GM12878 (cell line): Measurements from ENCODE around the gene TM7SF3. TPM values are rescaled to one million over a fixed set of nuclear protein-coding genes. Genes with fewer than 3 reads are reported as not detected.

Experiments used
- ATAC-seq: fragments of 200-7000 bp; cut with Tn5 transposase; 3 replicates; pipeline ENCODE4 v1.9.1; 2020; ENCODE audit warnings: mild to moderate bottlenecking, moderate library complexity
- BruUV-seq: library from RNA; stranded (reverse); fragments of 400-500 nt; replicated peaks from 2 replicates; lab custom pipeline; 2021; lab: Mats Ljungman, UMichigan
- CTCF ChIA-PET: fragments of 300-600 bp; sonication (Branson Sonifier 250); formaldehyde crosslinking; extraction: SDS; loops from one replicate; lab custom pipeline; 2021; ENCODE audit warnings: inconsistent platforms; lab: Yijun Ruan, JAX
- POLR2A ChIA-PET: fragments of 350-600 bp; formaldehyde crosslinking; extraction: SDS; loops from one replicate; lab custom pipeline; 2021; ENCODE audit warnings: inconsistent platforms; lab: Charles Lee
- RAD21 ChIA-PET: fragments of 300-600 bp; sonication (Branson Sonifier 250); formaldehyde crosslinking; loops from one replicate; lab custom pipeline; 2023; ENCODE audit warnings: antibody characterized with exemption; ENCODE audit not compliant: unreplicated experiment; lab: Charles Lee
- SMC1A ChIA-PET: fragments of 300-600 bp; sonication (Branson Sonifier 250); formaldehyde crosslinking; loops from one replicate; lab custom pipeline; 2023; ENCODE audit not compliant: unreplicated experiment, uncharacterized antibody; lab: Charles Lee
- DNase-seq: peaks from one replicate; pipeline ENCODE4 v3.0.0-alpha.2; 2011; ENCODE audit warnings: low read depth, low spot score
- FAIRE-seq: peaks from 3 replicates; lab custom pipeline; 2011; peaks lifted over from hg19 to GRCh38; lab: Jason Lieb, UNC
- H2AFZ ChIP-seq: 2 replicates; pipeline ENCODE4 v1.6.0; 2011; ENCODE audit warnings: low read depth, low read length, control low read depth; ENCODE audit not compliant: control insufficient read depth
- H3K27ac ChIP-seq: 2 replicates; pipeline ENCODE4 v1.5.1; 2011; ENCODE audit warnings: control low read depth; ENCODE audit not compliant: control insufficient read depth, insufficient read depth
- H3K27me3 ChIP-seq, 2 experiments: replicated peaks in 1 of 2; 2 replicates each; pipeline versions ENCODE4 v1.6.0 to v1.6.1; 2011; ENCODE audit warnings: low read length in 1 of 2; ENCODE audit not compliant: control insufficient read depth in 2 of 2, insufficient read depth in 2 of 2
- H3K36me3 ChIP-seq, 2 experiments: 2 replicates each; pipeline ENCODE4 v1.5.1; 2011; ENCODE audit warnings: low read length in 1 of 2; ENCODE audit not compliant: control insufficient read depth in 2 of 2, insufficient read depth in 2 of 2
- H3K4me1 ChIP-seq: 2 replicates; pipeline ENCODE4 v1.6.1; 2011; ENCODE audit warnings: mild to moderate bottlenecking, low read length, moderate library complexity, mixed read lengths; ENCODE audit not compliant: control insufficient read depth, insufficient read depth
- H3K4me2 ChIP-seq: 2 replicates; pipeline ENCODE4 v1.6.0; 2011; ENCODE audit warnings: control low read depth; ENCODE audit not compliant: control insufficient read depth, insufficient read depth
- H3K4me3 ChIP-seq: fragments of 200-600 bp; sonication (generic); 2 replicates; pipeline ENCODE4 v1.5.1; 2016
- H3K79me2 ChIP-seq: 2 replicates; pipeline ENCODE4 v1.6.0; 2011; ENCODE audit warnings: low read length; ENCODE audit not compliant: control insufficient read depth, insufficient read depth
- H3K9ac ChIP-seq: 2 replicates; pipeline ENCODE4 v1.8.0; 2011; ENCODE audit warnings: low read length, control low read depth, mixed read lengths; ENCODE audit not compliant: control insufficient read depth, insufficient read depth
- H3K9me3 ChIP-seq: replicated peaks from 3 replicates; pipeline ENCODE4 v1.5.1; 2011; ENCODE audit warnings: mild to moderate bottlenecking, low read length; ENCODE audit not compliant: control insufficient read depth, insufficient read depth
- H4K20me1 ChIP-seq: 2 replicates; pipeline ENCODE4 v1.6.0; 2011; ENCODE audit not compliant: control insufficient read depth, insufficient read depth
- NR2C1 ChIP-seq: fragments of 450-650 bp; IDR thresholded peaks from 2 replicates; pipeline ENCODE4 v1.6.1; 2017; ENCODE audit warnings: antibody characterized with exemption, mild to moderate bottlenecking, moderate library complexity
- NR2F1 ChIP-seq: fragments of 450-650 bp; conservative IDR thresholded peaks from 2 replicates; pipeline ENCODE4 v1.6.1; 2017; ENCODE audit warnings: mild to moderate bottlenecking
- SIN3A ChIP-seq: IDR thresholded peaks from 2 replicates; pipeline ENCODE4 v1.6.1; 2012; ENCODE audit warnings: low read depth, low read length, improper control_type of control experiment
- WGBS: methylation state at CpG from one replicate; pipeline ENCODE4 v1.1.6; 2016; ENCODE audit warnings: low lambda C conversion rate; ENCODE audit not compliant: insufficient replicate concordance, insufficient coverage; ENCODE audit errors: missing lambda C conversion rate; 5-methylcytosine and 5-hydroxymethylcytosine counted together
- in situ Hi-C: fragments of 300-500 bp; cut with MboI; formaldehyde crosslinking; loops from 9 replicates; pipeline ENCODE4 v1.14.3; 2018; ENCODE audit warnings: mixed read lengths
- intact Hi-C: fragments of 100-400 bp; cut with micrococcal nuclease; formaldehyde crosslinking; loops from one replicate; pipeline ENCODE4 v1.14.2; 2022; ENCODE audit not compliant: unreplicated experiment
- polyA plus RNA-seq, 11 experiments: library from polyadenylated mRNA; depleted of rRNA in 4 of 11; unstranded in 6 of 11; stranded (reverse) in 5 of 11; fragments of >200 nt; fragmentation: Nextera tagmentation in 4 of 11; fragmentation: Illumina TruSeq in 1 of 11; extraction: Ambion mirVana in 4 of 11; extraction: Trizol in 1 of 11; gene quantifications; 1 replicate in 1 of 11; 2 replicates in 10 of 11; pipeline versions ENCODE4 v1.2.1 to v1.2.3, GENCODE V29; 2011 to 2016; ENCODE audit warnings: inconsistent platforms in 2 of 11, missing spikeins in 2 of 11, low read depth in 1 of 11
- total RNA-seq, 4 experiments: library from RNA; depleted of rRNA in 3 of 4; stranded (reverse); fragments of >200 nt in 3 of 4; fragmentation: Illumina TruSeq in 1 of 4; extraction: Trizol in 1 of 4; gene quantifications; 2 replicates each; pipeline versions ENCODE4 v1.2.1 to v1.2.3, GENCODE V29; 2013 to 2021
- TF ChIP-seq, protein P1 (sequence below): fragments of 450-650 bp; IDR thresholded peaks from 2 replicates; pipeline ENCODE4 v1.6.1; 2017; ENCODE audit warnings: borderline replicate concordance

Gene TM7SF3
- total and polyA plus RNA-seq, 10 of the 15 experiments (the other 5 are each of a cell fraction or from before 2014, with no cell fraction given): 31.4 to 341 (median 74.8) TPM

GRCh38 chr12:27006797-27007467, 7.3 kb downstream of the TM7SF3 start:
- no peak for ATAC-seq
- no TSS peak for BruUV-seq
- Histone ChIP-seq H3K4me2 (no peak overlapping the region), H3K27me3 (no peaks in the 10 kb centered on the region), H3K9ac (no peak overlapping the region), H3K36me3 (no peaks in the 10 kb centered on the region), H2AFZ (no peak overlapping the region), H4K20me1 (no peaks in the 10 kb centered on the region), H3K9me3 (no peaks in the 10 kb centered on the region), H3K27ac (no peak overlapping the region), H3K79me2 (peaks cover 76% of the 10 kb centered on the region), H3K4me3 (no peak overlapping the region), H3K4me1 (peaks cover 2% of the 10 kb centered on the region)
- in situ Hi-C loops: no loop called here
- ChIA-PET SMC1A (interaction anchor here (0.5 to 1.3 kb wide), 2 partner anchors 15 to 122 kb away, joined by 3 to 5 read pairs; no protein-coding TSS in a partner anchor), CTCF (interaction anchor here (1.3 to 1.9 kb wide), 2 partner anchors 122 to 161 kb away, joined by 4 to 5 read pairs; no protein-coding TSS in a partner anchor), POLR2A (no interaction called here), RAD21 (interaction anchor here (0.6 kb wide), 1 partner anchor 910 kb away, joined by 3 read pairs; no protein-coding TSS in a partner anchor)
- intact Hi-C loops: no loop called here
- FAIRE-seq: no peak
- TF ChIP-seq SIN3A (no peak), NR2F1 (peak; percentile 47; the same call in 1 of the 2 replicates), NR2C1 (peak; percentile 64)
- TF ChIP-seq, protein P1, sequence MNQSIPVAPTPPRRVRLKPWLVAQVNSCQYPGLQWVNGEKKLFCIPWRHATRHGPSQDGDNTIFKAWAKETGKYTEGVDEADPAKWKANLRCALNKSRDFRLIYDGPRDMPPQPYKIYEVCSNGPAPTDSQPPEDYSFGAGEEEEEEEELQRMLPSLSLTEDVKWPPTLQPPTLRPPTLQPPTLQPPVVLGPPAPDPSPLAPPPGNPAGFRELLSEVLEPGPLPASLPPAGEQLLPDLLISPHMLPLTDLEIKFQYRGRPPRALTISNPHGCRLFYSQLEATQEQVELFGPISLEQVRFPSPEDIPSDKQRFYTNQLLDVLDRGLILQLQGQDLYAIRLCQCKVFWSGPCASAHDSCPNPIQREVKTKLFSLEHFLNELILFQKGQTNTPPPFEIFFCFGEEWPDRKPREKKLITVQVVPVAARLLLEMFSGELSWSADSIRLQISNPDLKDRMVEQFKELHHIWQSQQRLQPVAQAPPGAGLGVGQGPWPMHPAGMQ: no peak
- DNase-seq: no peak
- WGBS: 98% methylated on average over 2 of the region's 2 CpGs
